Nephron (organoid): Measurements from ENCODE around the gene OSBPL10.

ENCODE experiments used
- H3K27ac Mint-ChIP-seq, 3 experiments: 2 replicates each; pipeline ENCODE4 v1.8.0; 2020; ENCODE audit warnings: mixed read lengths in 3 of 3, mild to moderate bottlenecking in 2 of 3, moderate library complexity in 1 of 3
- H3K27me3 Mint-ChIP-seq: 2 replicates; pipeline ENCODE4 v1.8.0; 2021; ENCODE audit warnings: low read depth, mild to moderate bottlenecking, moderate library complexity, mixed read lengths
- H3K36me3 Mint-ChIP-seq: 2 replicates; pipeline ENCODE4 v1.8.0; 2020; ENCODE audit warnings: low read depth, mixed read lengths
- H3K4me1 Mint-ChIP-seq: 2 replicates; pipeline ENCODE4 v1.8.0; 2020; ENCODE audit warnings: mixed read lengths
- H3K4me3 Mint-ChIP-seq, 3 experiments: 2 replicates each; pipeline ENCODE4 v1.8.0; 2020; ENCODE audit warnings: mild to moderate bottlenecking in 3 of 3, mixed read lengths in 3 of 3, moderate library complexity in 2 of 3
- H3K9me3 Mint-ChIP-seq: 2 replicates; pipeline ENCODE4 v1.8.0; 2020; ENCODE audit warnings: mixed read lengths
- TF ChIP-seq, protein P1 (sequence below), 3 experiments: fragments of 200-600 bp; sonication (generic); IDR thresholded peaks; one replicate each; pipeline ENCODE4 v1.5.0; 2021; ENCODE audit warnings: antibody characterized with exemption in 3 of 3; ENCODE audit not compliant: unreplicated experiment in 3 of 3

The OSBPL10 gene

DNA sequence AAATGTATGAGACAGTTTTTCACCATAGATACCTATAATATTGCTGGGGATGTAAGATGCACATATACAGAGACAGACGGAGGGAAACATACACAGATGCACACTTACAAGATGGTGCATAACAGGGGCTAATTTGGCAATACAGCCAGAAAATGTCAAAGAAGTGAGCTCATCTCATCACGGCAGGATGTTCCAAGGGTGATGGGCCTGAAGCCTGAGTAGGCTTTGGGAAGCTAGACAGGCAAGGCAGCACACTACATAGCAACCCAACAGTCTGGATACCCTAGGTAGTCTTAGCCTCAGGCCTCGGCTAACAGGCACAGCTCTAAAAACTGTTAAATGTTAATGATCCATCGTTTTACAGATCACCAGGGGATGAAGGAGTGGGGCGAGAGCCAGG, 148.5 kb downstream of the OSBPL10 start:
- peak overlapping the region in 1 of 3 experiments; percentile 9 for H3K27ac Mint-ChIP-seq
- no peaks in the 10 kb centered on the region for H3K27me3 Mint-ChIP-seq
- H3K4me3 Mint-ChIP-seq: no peak overlapping the region
- no peaks in the 10 kb centered on the region for H3K36me3 Mint-ChIP-seq
- TF ChIP-seq, protein P1, sequence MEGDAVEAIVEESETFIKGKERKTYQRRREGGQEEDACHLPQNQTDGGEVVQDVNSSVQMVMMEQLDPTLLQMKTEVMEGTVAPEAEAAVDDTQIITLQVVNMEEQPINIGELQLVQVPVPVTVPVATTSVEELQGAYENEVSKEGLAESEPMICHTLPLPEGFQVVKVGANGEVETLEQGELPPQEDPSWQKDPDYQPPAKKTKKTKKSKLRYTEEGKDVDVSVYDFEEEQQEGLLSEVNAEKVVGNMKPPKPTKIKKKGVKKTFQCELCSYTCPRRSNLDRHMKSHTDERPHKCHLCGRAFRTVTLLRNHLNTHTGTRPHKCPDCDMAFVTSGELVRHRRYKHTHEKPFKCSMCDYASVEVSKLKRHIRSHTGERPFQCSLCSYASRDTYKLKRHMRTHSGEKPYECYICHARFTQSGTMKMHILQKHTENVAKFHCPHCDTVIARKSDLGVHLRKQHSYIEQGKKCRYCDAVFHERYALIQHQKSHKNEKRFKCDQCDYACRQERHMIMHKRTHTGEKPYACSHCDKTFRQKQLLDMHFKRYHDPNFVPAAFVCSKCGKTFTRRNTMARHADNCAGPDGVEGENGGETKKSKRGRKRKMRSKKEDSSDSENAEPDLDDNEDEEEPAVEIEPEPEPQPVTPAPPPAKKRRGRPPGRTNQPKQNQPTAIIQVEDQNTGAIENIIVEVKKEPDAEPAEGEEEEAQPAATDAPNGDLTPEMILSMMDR (IDR thresholded peaks at IDR 0.05; ENCODE audit: unreplicated experiment in 3 of 3): no peak
- H3K9me3 Mint-ChIP-seq: no peaks in the 10 kb centered on the region
- H3K4me1 Mint-ChIP-seq: peaks cover 26% of the 10 kb centered on the region

- Mint-ChIP-seq H3K4me1 (peaks cover 22% of the 10 kb centered on the region), H3K9me3 (no peaks in the 10 kb centered on the region), H3K36me3 (no peaks in the 10 kb centered on the region), H3K27me3 (no peaks in the 10 kb centered on the region), H3K27ac (no peak overlapping the region), H3K4me3 (no peak overlapping the region)
- TF ChIP-seq, protein P1 (IDR thresholded peaks at IDR 0.05; ENCODE audit: unreplicated experiment in 3 of 3): no peak
Measured at GRCh38 chr3:31831591-31831990, 149.5 kb downstream of the OSBPL10 start.

GRCh38 chr3:31829826-31830426, 151.1 kb downstream of the OSBPL10 start:
- Mint-ChIP-seq H3K36me3 (no peaks in the 10 kb centered on the region), H3K27me3 (no peaks in the 10 kb centered on the region), H3K4me3 (no peak overlapping the region), H3K4me1 (peaks cover 12% of the 10 kb centered on the region), H3K27ac (no peak overlapping the region), H3K9me3 (no peaks in the 10 kb centered on the region)
- TF ChIP-seq, protein P1 (IDR thresholded peaks at IDR 0.05; ENCODE audit: unreplicated experiment in 3 of 3): no peak

DNA sequence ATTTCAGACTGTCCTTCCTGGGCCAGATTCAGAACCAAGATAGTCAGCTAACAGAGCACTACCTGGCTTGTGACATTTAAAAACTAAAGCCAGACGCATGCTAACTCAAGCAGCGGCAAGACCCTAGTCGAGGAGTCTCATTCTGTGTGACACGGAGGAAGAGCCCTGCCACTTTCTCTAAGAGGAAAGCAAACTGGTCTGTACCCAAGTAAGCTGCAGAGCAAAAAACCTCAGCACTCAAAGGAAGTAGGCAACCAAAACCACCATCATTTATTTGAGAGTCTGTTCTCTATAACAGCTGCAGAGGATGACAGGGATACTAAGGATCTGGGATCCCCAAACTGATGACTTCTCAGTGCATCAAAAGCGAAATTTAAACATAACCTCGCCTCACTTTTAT, 152.1 kb downstream of the OSBPL10 start:
- no peaks in the 10 kb centered on the region for H3K9me3 Mint-ChIP-seq
- no peak overlapping the region for H3K4me3 Mint-ChIP-seq
- peaks cover 12% of the 10 kb centered on the region for H3K4me1 Mint-ChIP-seq
- TF ChIP-seq, protein P1 (IDR thresholded peaks at IDR 0.05; ENCODE audit: unreplicated experiment in 3 of 3): no peak
- no peaks in the 10 kb centered on the region for H3K36me3 Mint-ChIP-seq
- no peak overlapping the region for H3K27ac Mint-ChIP-seq
- H3K27me3 Mint-ChIP-seq: no peaks in the 10 kb centered on the region

GRCh38 chr3:31828007-31828406, 153.1 kb downstream of the OSBPL10 start:
- TF ChIP-seq, protein P1 (IDR thresholded peaks at IDR 0.05; ENCODE audit: unreplicated experiment in 3 of 3): no peak
- H3K9me3 Mint-ChIP-seq: no peaks in the 10 kb centered on the region
- peaks cover 6% of the 10 kb centered on the region for H3K4me1 Mint-ChIP-seq
- no peaks in the 10 kb centered on the region for H3K36me3 Mint-ChIP-seq
- H3K4me3 Mint-ChIP-seq: no peak overlapping the region
- no peak overlapping the region for H3K27ac Mint-ChIP-seq
- no peaks in the 10 kb centered on the region for H3K27me3 Mint-ChIP-seq

DNA sequence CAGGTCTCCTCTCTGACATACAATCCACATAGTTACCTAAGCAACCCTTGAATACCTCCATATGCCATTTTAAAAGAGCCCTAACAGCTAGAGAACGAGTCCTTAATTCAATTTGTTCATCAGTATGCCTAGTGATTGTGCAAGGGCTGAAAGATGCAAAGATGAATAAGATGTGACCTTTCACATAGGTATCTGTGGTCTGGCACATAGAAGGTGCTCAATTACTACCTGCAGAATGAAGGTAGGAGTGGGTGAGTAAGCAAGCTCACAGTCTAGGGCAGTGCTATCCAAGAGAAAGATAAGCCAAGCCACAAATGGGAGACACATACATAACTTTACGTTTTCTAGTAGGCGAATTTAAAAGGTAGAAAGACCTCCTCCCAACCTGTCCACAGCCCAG, 157.9 kb downstream of the OSBPL10 start:
- H3K9me3 Mint-ChIP-seq: no peaks in the 10 kb centered on the region
- peaks cover 3% of the 10 kb centered on the region for H3K27me3 Mint-ChIP-seq
- peaks cover 4% of the 10 kb centered on the region for H3K4me1 Mint-ChIP-seq
- no peaks in the 10 kb centered on the region for H3K36me3 Mint-ChIP-seq
- no peak overlapping the region for H3K27ac Mint-ChIP-seq
- H3K4me3 Mint-ChIP-seq: no peak overlapping the region
- TF ChIP-seq, protein P1 (IDR thresholded peaks at IDR 0.05; ENCODE audit: unreplicated experiment in 3 of 3): no peak
